T-cell (primary cell): ENCODE results near the gene SPTLC3. TPM values are rescaled to one million over a fixed set of nuclear protein-coding genes. Genes with fewer than 3 reads are reported as not detected.

Experiments used
- ATAC-seq, 4 experiments: fragments of 200-7000 bp in 3 of 4; fragments of 150-1000 bp in 1 of 4; cut with Tn5 transposase; replicated peaks in 1 of 4; 1 replicate in 3 of 4; 2 replicates in 1 of 4; pipeline ENCODE4 v1.10.0; 2021; ENCODE audit warnings: moderate library complexity in 3 of 4, mild to moderate bottlenecking in 2 of 4, moderate number of reproducible peaks in 1 of 4
- CTCF ChIA-PET, 2 donors: fragments of 300-600 bp; sonication (Branson Sonifier 250); formaldehyde crosslinking; loops; one replicate each; lab custom pipeline; 2022; ENCODE audit warnings: antibody characterized with exemption in 2 of 2; lab: Charles Lee
- POLR2A ChIA-PET, 2 donors: fragments of 300-600 bp; sonication (Branson Sonifier 250); formaldehyde crosslinking; loops; one replicate each; lab custom pipeline; 2022; ENCODE audit warnings: antibody characterized with exemption in 2 of 2; lab: Charles Lee
- DNase-seq, 35 experiments: peaks; one replicate each; pipeline versions ENCODE4 v3.0.0 to v3.0.0-alpha.2; 2013 to 2023
- H3K27ac ChIP-seq: one replicate; pipeline ENCODE4 v1.5.1; 2013; ENCODE audit warnings: low read length
- H3K27me3 ChIP-seq, 2 experiments: replicated peaks in 1 of 2; 1 replicate in 1 of 2; 2 replicates in 1 of 2; pipeline versions ENCODE4 v1.6.1 to v1.7.0; 2013; ENCODE audit warnings: low read length in 1 of 2, mixed read lengths in 1 of 2; ENCODE audit not compliant: control insufficient read depth in 2 of 2, insufficient read depth in 2 of 2; ENCODE audit errors: extremely low read depth in 1 of 2
- H3K36me3 ChIP-seq, 2 donors: 1 replicate in 1 of 2; 2 replicates in 1 of 2; pipeline versions ENCODE4 v1.6.1 to v1.7.0; 2013; ENCODE audit warnings: low read length in 1 of 2; ENCODE audit not compliant: control insufficient read depth in 2 of 2, insufficient read depth in 1 of 2; ENCODE audit errors: extremely low read depth in 1 of 2
- H3K4me1 ChIP-seq, 2 experiments: 1 replicate in 1 of 2; 2 replicates in 1 of 2; pipeline versions ENCODE4 v1.6.1 to v1.7.0; 2013; ENCODE audit warnings: low read length in 2 of 2, mixed read lengths in 1 of 2; ENCODE audit not compliant: insufficient read depth in 2 of 2, control insufficient read depth in 1 of 2; ENCODE audit errors: extremely low read depth in 1 of 2
- H3K4me3 ChIP-seq, 2 donors: 1 replicate in 1 of 2; 2 replicates in 1 of 2; pipeline versions ENCODE4 v1.5.1 to v1.7.0; 2013; ENCODE audit warnings: mild to moderate bottlenecking in 2 of 2, low read length in 1 of 2, moderate library complexity in 1 of 2; ENCODE audit not compliant: control insufficient read depth in 1 of 2; ENCODE audit errors: extremely low read depth in 1 of 2
- H3K9me3 ChIP-seq: 2 replicates; pipeline ENCODE4 v1.7.0; 2013
- H3K27ac Mint-ChIP-seq, 2 donors: one replicate each; pipeline ENCODE4 v1.8.0; 2020 to 2021; ENCODE audit warnings: mild to moderate bottlenecking in 2 of 2, mixed read lengths in 2 of 2
- H3K27me3 Mint-ChIP-seq, 2 donors: one replicate each; pipeline ENCODE4 v1.8.0; 2021 to 2022; ENCODE audit warnings: mixed read lengths in 2 of 2
- H3K36me3 Mint-ChIP-seq: one replicate; pipeline ENCODE4 v1.8.0; 2021; ENCODE audit warnings: mixed read lengths
- H3K4me1 Mint-ChIP-seq, 3 donors: one replicate each; pipeline ENCODE4 v1.8.0; 2020 to 2022; ENCODE audit warnings: mixed read lengths in 3 of 3, mild to moderate bottlenecking in 1 of 3
- H3K4me3 Mint-ChIP-seq, 3 donors: one replicate each; pipeline ENCODE4 v1.8.0; 2020 to 2022; ENCODE audit warnings: mild to moderate bottlenecking in 3 of 3, mixed read lengths in 3 of 3, moderate library complexity in 3 of 3
- H3K9me3 Mint-ChIP-seq, 3 donors: one replicate each; pipeline ENCODE4 v1.8.0; 2020 to 2022; ENCODE audit warnings: mixed read lengths in 3 of 3
- WGBS: methylation state at CpG from one replicate; pipeline ENCODE4 v1.1.5; 2013; ENCODE audit warnings: missing lambda C conversion rate; ENCODE audit not compliant: insufficient coverage; 5-methylcytosine and 5-hydroxymethylcytosine counted together
- total RNA-seq, 35 experiments: library from RNA in 6 of 35; stranded (reverse) in 6 of 35; fragments of 120-200 nt in 1 of 35; gene quantifications; one replicate each; pipeline versions ENCODE4 v1.2.1 to v1.2.4 and lab custom pipeline; 2013 to 2026

The SPTLC3 gene
- 1 to 10 TPM in 1 of 5 donors, under 1 TPM in 4; 0.20 to 1.2 (median 0.56) TPM for total RNA-seq
- total RNA-seq (2013), result 1.1 TPM
- total RNA-seq (lab: John Stamatoyannopoulos, UW), result 0.12 to 1.9 (median 0.61) reads per million in 29 experiments

DNA sequence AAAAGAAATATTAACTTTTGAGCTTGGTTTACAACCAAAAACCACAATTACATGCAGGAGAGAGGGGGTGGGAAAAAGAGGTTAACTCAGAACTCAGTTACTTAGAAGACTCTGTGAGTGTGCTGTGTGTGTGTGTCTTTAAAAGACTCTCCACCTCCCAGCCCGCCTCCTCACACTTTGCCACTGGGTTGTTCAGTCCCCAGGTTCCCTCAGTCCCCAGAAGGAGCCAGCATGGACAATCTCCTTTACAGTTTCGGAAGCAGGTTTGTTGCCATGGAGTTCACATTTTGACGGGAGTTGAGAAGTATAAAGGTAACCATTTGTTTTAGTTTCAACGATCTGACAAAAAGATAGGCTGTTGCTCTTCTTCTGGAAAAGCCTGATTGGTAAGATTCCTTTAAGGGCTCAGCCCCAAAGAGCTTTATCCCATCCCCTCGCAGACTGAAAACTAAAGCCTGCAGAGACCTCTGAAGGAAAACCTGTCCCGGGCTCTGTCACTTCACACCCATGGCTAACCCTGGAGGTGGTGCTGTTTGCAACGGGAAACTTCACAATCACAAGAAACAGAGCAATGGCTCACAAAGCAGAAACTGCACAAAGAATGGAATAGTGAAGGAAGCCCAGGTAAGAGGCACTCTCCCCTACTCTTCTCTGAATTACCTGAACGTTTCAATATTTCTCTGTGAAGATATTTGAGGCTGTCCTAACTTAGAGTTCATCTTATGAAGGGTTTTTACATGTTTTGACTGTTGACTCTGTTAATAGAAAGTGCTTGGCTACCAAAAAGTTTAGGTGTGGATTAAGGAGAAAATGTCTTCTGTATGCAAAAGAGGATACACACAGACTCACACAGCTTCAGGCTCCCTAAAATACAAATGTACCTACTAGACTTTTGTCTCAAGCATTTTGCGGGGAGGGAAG lies at the start of gene SPTLC3:
Gene SPTLC3, plus strand, starts transcription at position 212 of the 921 bp plus-strand sequence. Its CDS starts 296 bp downstream, at position 508.
- Mint-ChIP-seq H3K4me1 (peaks cover 22 to 47% (median 32%) of the 10 kb centered on the region in 3 donors), H3K4me3 (peak within 1 kb of the TSS; percentile 70 to 80 (median 72)), H3K9me3 (no peaks in the 10 kb centered on the region), H3K27ac (peak within 1 kb of the TSS in 1 of 2 donors; percentile 75), H3K27me3 (peaks cover 0 to 6% of the 10 kb centered on the region in 2 donors), H3K36me3 (no peaks in the 10 kb centered on the region)
- H3K27ac ChIP-seq, result no peak within 1 kb of the TSS
- POLR2A ChIA-PET, result no interaction called here
- peak within 1 kb of the TSS; percentile 40 to 75 for H3K4me3 ChIP-seq
- DNase-seq, result peak in 3 of 35 experiments; percentile 2 to 8 (median 3)
- CTCF ChIA-PET, result no interaction called here
- no peaks in the 10 kb centered on the region for H3K27me3 ChIP-seq
- H3K9me3 ChIP-seq, result no peaks in the 10 kb centered on the region
- H3K4me1 ChIP-seq, result peaks cover 0 to 5% of the 10 kb centered on the region in 2 experiments
- 20% methylated on average over 3 of the region's 9 CpGs for WGBS
- ATAC-seq, result peak; percentile 32 to 55 (median 42)
- no peaks in the 10 kb centered on the region for H3K36me3 ChIP-seq

DNA sequence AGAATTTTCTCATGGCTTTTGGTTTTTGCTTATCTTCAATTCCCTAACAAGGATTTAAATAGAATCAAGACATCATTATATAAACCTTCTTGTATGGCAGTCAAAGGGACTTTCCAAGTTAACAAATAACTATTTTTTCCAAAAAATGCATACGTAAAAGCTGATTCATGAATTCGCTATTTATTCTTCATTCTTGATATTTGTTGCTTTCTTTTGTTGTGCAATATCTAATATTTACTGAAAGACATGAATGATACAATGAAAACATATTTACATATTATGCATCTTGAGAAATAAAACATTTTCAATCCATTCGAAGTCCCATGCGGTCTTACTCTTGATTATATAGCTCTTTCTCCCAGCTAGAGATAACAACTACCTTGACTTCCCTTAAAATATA lies 47.0 kb upstream of the SPTLC3 start:
- Histone ChIP-seq H3K4me3 (no peak overlapping the region), H3K9me3 (no peaks in the 10 kb centered on the region), H3K4me1 (no peaks in the 10 kb centered on the region), H3K27me3 (no peaks in the 10 kb centered on the region), H3K27ac (no peak overlapping the region), H3K36me3 (no peaks in the 10 kb centered on the region)
- ChIA-PET CTCF (no interaction called here), POLR2A (no interaction called here)
- Mint-ChIP-seq H3K4me1 (peaks cover 5 to 7% (median 5%) of the 10 kb centered on the region in 3 donors), H3K9me3 (peaks cover 0 to 4% (median 0%) of the 10 kb centered on the region in 3 donors), H3K36me3 (no peaks in the 10 kb centered on the region), H3K4me3 (no peak overlapping the region), H3K27me3 (peaks cover 2 to 7% of the 10 kb centered on the region in 2 donors), H3K27ac (no peak overlapping the region)
- WGBS, result no CpG with 5 or more reads among the region's 4 CpGs
- DNase-seq (no peak), ATAC-seq (no peak)

GRCh38 chr20:12962895-12963294 lies 45.9 kb upstream of the SPTLC3 start:
- Histone ChIP-seq H3K27ac (no peak overlapping the region), H3K9me3 (no peaks in the 10 kb centered on the region), H3K36me3 (no peaks in the 10 kb centered on the region), H3K4me3 (no peak overlapping the region), H3K27me3 (no peaks in the 10 kb centered on the region), H3K4me1 (no peaks in the 10 kb centered on the region)
- H3K4me3 Mint-ChIP-seq, result no peak overlapping the region
- H3K4me1 Mint-ChIP-seq, result peaks cover 5 to 7% (median 5%) of the 10 kb centered on the region in 3 donors
- no peak overlapping the region for H3K27ac Mint-ChIP-seq
- DNase-seq, result no peak
- POLR2A ChIA-PET, result no interaction called here
- no peak for ATAC-seq
- no peaks in the 10 kb centered on the region for H3K36me3 Mint-ChIP-seq
- WGBS, result no CpG with 5 or more reads among the region's 2 CpGs
- CTCF ChIA-PET, result no interaction called here
- peaks cover 2 to 7% of the 10 kb centered on the region in 2 donors for H3K27me3 Mint-ChIP-seq
- peaks cover 0 to 4% (median 0%) of the 10 kb centered on the region in 3 donors for H3K9me3 Mint-ChIP-seq

GRCh38 chr20:12963416-12963815 lies 45.4 kb upstream of the SPTLC3 start:
- ChIA-PET CTCF (no interaction called here), POLR2A (interaction anchor here in 1 of 2 donors (0.6 kb wide), 1 partner anchor 908 kb away, joined by 3 read pairs; no protein-coding TSS in a partner anchor)
- H3K9me3 ChIP-seq, result no peaks in the 10 kb centered on the region
- no peaks in the 10 kb centered on the region for H3K4me1 ChIP-seq
- H3K4me3 ChIP-seq, result no peak overlapping the region
- H3K36me3 ChIP-seq, result no peaks in the 10 kb centered on the region
- no peaks in the 10 kb centered on the region for H3K27me3 ChIP-seq
- peaks cover 4 to 7% of the 10 kb centered on the region in 2 donors for H3K27me3 Mint-ChIP-seq
- no peak overlapping the region for H3K27ac Mint-ChIP-seq
- peaks cover 5 to 7% (median 5%) of the 10 kb centered on the region in 3 donors for H3K4me1 Mint-ChIP-seq
- no peaks in the 10 kb centered on the region for H3K36me3 Mint-ChIP-seq
- no peak for ATAC-seq
- H3K4me3 Mint-ChIP-seq, result no peak overlapping the region
- no peak overlapping the region for H3K27ac ChIP-seq
- no CpG with 5 or more reads among the region's 3 CpGs for WGBS
- no peak for DNase-seq
- peaks cover 0 to 4% (median 0%) of the 10 kb centered on the region in 3 donors for H3K9me3 Mint-ChIP-seq

- peaks cover 5 to 7% (median 5%) of the 10 kb centered on the region in 3 donors for H3K4me1 Mint-ChIP-seq
Observed at GRCh38 chr20:12965212-12965869, 43.4 kb upstream of the SPTLC3 start.

GRCh38 chr20:12965870-12966251 lies 42.9 kb upstream of the SPTLC3 start:
- H3K36me3 ChIP-seq, result no peaks in the 10 kb centered on the region
- no peaks in the 10 kb centered on the region for H3K9me3 ChIP-seq
- H3K27me3 ChIP-seq, result no peaks in the 10 kb centered on the region
- POLR2A ChIA-PET, result no interaction called here
- WGBS, result no CpG with 5 or more reads among the region's 4 CpGs
- CTCF ChIA-PET, result no interaction called here
- H3K4me3 ChIP-seq, result no peak overlapping the region
- no peaks in the 10 kb centered on the region for H3K9me3 Mint-ChIP-seq
- no peaks in the 10 kb centered on the region for H3K4me1 ChIP-seq
- ATAC-seq (peak in 3 of 4 experiments; percentile 28 to 57 (median 48)), DNase-seq (peak in 1 of 35 experiments; percentile 13)
- no peak overlapping the region for H3K27ac Mint-ChIP-seq
- no peaks in the 10 kb centered on the region for H3K36me3 Mint-ChIP-seq
- peaks cover 5 to 7% (median 5%) of the 10 kb centered on the region in 3 donors for H3K4me1 Mint-ChIP-seq
- H3K27ac ChIP-seq, result no peak overlapping the region
- no peak overlapping the region for H3K4me3 Mint-ChIP-seq
- H3K27me3 Mint-ChIP-seq, result peaks cover 0 to 2% of the 10 kb centered on the region in 2 donors

More at GRCh38 chr20:12965212-12965869, 43.4 kb upstream of the SPTLC3 start:
- Mint-ChIP-seq H3K4me3 (no peak overlapping the region), H3K27ac (no peak overlapping the region), H3K27me3 (peaks cover 0 to 2% of the 10 kb centered on the region in 2 donors), H3K9me3 (no peaks in the 10 kb centered on the region), H3K36me3 (no peaks in the 10 kb centered on the region)
- DNase-seq, result no peak
- Histone ChIP-seq H3K27ac (no peak overlapping the region), H3K4me3 (no peak overlapping the region), H3K27me3 (no peaks in the 10 kb centered on the region), H3K9me3 (no peaks in the 10 kb centered on the region), H3K36me3 (no peaks in the 10 kb centered on the region), H3K4me1 (no peaks in the 10 kb centered on the region)
- ChIA-PET CTCF (no interaction called here), POLR2A (no interaction called here)
- ATAC-seq, result no peak
